Measurements from ENCODE around the gene SAP130. TPM values are rescaled to one million over a fixed set of nuclear protein-coding genes. Genes with fewer than 3 reads are reported as not detected.

The SAP130 gene
- total and polyA plus RNA-seq, 4 donors = 3.3 to 5.3 (median 4.5) TPM

DNA sequence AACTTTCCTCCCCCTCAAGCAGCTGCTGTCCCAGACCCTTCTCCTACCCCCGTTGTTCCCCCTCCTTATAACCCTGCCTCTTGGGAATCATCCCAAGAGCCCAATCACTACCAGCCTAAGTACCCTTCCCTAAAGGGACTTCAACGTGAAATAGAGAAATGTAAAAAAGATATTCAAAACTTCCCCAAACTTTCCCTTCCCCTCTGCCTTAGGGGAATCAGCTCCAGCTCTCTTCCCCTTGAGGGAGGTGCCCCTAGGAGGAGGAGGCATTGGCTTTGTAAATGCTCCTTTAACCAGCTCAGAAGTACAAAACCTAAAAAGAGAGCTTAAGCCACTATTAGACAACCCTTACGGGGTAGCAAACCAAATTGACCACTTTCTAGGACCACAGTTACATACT is 10.6 kb upstream of the SAP130 start:
- no peaks in the 10 kb centered on the region for H3K27me3 ChIP-seq (ENCODE audit: control insufficient read depth in 4 of 4, insufficient read depth in 4 of 4, low read length in 3 of 4)
- no peak for DNase-seq (ENCODE audit: low spot score)
- H3K4me1 ChIP-seq (ENCODE audit: control insufficient read depth in 4 of 4, insufficient read depth in 4 of 4, low read length in 3 of 4) = no peaks in the 10 kb centered on the region
- H3K9ac ChIP-seq (ENCODE audit: low read depth in 1 of 2, low read length in 2 of 2) = no peak overlapping the region
- peaks cover 10 to 26% (median 21%) of the 10 kb centered on the region in 4 donors for H3K9me3 ChIP-seq (ENCODE audit: control insufficient read depth in 4 of 4, low read length in 3 of 4)
- H3K36me3 ChIP-seq (ENCODE audit: control insufficient read depth in 4 of 4, insufficient read depth in 3 of 4, low read depth in 1 of 4, low read length in 3 of 4) = no peaks in the 10 kb centered on the region
- no peak overlapping the region for H3K27ac ChIP-seq (ENCODE audit: low read depth in 1 of 2, low read length in 2 of 2)
- TF ChIP-seq, protein P1, sequence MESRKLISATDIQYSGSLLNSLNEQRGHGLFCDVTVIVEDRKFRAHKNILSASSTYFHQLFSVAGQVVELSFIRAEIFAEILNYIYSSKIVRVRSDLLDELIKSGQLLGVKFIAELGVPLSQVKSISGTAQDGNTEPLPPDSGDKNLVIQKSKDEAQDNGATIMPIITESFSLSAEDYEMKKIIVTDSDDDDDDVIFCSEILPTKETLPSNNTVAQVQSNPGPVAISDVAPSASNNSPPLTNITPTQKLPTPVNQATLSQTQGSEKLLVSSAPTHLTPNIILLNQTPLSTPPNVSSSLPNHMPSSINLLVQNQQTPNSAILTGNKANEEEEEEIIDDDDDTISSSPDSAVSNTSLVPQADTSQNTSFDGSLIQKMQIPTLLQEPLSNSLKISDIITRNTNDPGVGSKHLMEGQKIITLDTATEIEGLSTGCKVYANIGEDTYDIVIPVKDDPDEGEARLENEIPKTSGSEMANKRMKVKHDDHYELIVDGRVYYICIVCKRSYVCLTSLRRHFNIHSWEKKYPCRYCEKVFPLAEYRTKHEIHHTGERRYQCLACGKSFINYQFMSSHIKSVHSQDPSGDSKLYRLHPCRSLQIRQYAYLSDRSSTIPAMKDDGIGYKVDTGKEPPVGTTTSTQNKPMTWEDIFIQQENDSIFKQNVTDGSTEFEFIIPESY (IDR thresholded peaks at IDR 0.05) = no peak
- no peak for TF ChIP-seq TAF1 (conservative IDR thresholded peaks at IDR 0.05)
- no peak for TF ChIP-seq HNF4A (conservative IDR thresholded peaks at IDR 0.05)
- TF ChIP-seq, protein P2, sequence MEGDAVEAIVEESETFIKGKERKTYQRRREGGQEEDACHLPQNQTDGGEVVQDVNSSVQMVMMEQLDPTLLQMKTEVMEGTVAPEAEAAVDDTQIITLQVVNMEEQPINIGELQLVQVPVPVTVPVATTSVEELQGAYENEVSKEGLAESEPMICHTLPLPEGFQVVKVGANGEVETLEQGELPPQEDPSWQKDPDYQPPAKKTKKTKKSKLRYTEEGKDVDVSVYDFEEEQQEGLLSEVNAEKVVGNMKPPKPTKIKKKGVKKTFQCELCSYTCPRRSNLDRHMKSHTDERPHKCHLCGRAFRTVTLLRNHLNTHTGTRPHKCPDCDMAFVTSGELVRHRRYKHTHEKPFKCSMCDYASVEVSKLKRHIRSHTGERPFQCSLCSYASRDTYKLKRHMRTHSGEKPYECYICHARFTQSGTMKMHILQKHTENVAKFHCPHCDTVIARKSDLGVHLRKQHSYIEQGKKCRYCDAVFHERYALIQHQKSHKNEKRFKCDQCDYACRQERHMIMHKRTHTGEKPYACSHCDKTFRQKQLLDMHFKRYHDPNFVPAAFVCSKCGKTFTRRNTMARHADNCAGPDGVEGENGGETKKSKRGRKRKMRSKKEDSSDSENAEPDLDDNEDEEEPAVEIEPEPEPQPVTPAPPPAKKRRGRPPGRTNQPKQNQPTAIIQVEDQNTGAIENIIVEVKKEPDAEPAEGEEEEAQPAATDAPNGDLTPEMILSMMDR (IDR thresholded peaks at IDR 0.05; ENCODE audit: low read depth, low read length, missing input control) = no peak
- TF ChIP-seq, protein P3, sequence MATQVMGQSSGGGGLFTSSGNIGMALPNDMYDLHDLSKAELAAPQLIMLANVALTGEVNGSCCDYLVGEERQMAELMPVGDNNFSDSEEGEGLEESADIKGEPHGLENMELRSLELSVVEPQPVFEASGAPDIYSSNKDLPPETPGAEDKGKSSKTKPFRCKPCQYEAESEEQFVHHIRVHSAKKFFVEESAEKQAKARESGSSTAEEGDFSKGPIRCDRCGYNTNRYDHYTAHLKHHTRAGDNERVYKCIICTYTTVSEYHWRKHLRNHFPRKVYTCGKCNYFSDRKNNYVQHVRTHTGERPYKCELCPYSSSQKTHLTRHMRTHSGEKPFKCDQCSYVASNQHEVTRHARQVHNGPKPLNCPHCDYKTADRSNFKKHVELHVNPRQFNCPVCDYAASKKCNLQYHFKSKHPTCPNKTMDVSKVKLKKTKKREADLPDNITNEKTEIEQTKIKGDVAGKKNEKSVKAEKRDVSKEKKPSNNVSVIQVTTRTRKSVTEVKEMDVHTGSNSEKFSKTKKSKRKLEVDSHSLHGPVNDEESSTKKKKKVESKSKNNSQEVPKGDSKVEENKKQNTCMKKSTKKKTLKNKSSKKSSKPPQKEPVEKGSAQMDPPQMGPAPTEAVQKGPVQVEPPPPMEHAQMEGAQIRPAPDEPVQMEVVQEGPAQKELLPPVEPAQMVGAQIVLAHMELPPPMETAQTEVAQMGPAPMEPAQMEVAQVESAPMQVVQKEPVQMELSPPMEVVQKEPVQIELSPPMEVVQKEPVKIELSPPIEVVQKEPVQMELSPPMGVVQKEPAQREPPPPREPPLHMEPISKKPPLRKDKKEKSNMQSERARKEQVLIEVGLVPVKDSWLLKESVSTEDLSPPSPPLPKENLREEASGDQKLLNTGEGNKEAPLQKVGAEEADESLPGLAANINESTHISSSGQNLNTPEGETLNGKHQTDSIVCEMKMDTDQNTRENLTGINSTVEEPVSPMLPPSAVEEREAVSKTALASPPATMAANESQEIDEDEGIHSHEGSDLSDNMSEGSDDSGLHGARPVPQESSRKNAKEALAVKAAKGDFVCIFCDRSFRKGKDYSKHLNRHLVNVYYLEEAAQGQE (IDR thresholded peaks at IDR 0.05) = no peak
- no peak for TF ChIP-seq FOXA1 (IDR thresholded peaks at IDR 0.05)
- no peak for TF ChIP-seq EGR1 (IDR thresholded peaks at IDR 0.05; ENCODE audit: low read depth in 2 of 2)
- no peak for TF ChIP-seq HNF4G (IDR thresholded peaks at IDR 0.05)
- no peak for TF ChIP-seq JUND (IDR thresholded peaks at IDR 0.05)
- TF ChIP-seq, protein P4, sequence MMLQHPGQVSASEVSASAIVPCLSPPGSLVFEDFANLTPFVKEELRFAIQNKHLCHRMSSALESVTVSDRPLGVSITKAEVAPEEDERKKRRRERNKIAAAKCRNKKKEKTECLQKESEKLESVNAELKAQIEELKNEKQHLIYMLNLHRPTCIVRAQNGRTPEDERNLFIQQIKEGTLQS (IDR thresholded peaks at IDR 0.05) = no peak
- TF ChIP-seq FOXA2 (IDR thresholded peaks at IDR 0.05) = no peak
- TF ChIP-seq, protein P5, sequence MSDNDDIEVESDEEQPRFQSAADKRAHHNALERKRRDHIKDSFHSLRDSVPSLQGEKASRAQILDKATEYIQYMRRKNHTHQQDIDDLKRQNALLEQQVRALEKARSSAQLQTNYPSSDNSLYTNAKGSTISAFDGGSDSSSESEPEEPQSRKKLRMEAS (IDR thresholded peaks at IDR 0.05) = no peak
- no peak for TF ChIP-seq YY1 (IDR thresholded peaks at IDR 0.05)
- no peak for TF ChIP-seq SP1 (IDR thresholded peaks at IDR 0.05)
- no peak for TF ChIP-seq RXRA (IDR thresholded peaks at IDR 0.05)
- no peak for TF ChIP-seq RAD21 (IDR thresholded peaks at IDR 0.05)
- TF ChIP-seq GABPA (IDR thresholded peaks at IDR 0.05 in 1 of 2, conservative IDR thresholded peaks at IDR 0.05 in 1 of 2) = no peak
- TF ChIP-seq NR2F2 (IDR thresholded peaks at IDR 0.05) = no peak
- H3K4me3 ChIP-seq (ENCODE audit: low read depth in 1 of 3, low read length in 3 of 3) = no peak overlapping the region
- WGBS = 67% methylated on average over 3 of the region's 3 CpGs
